Measurements from ENCODE around the gene TTBK1.

DNA sequence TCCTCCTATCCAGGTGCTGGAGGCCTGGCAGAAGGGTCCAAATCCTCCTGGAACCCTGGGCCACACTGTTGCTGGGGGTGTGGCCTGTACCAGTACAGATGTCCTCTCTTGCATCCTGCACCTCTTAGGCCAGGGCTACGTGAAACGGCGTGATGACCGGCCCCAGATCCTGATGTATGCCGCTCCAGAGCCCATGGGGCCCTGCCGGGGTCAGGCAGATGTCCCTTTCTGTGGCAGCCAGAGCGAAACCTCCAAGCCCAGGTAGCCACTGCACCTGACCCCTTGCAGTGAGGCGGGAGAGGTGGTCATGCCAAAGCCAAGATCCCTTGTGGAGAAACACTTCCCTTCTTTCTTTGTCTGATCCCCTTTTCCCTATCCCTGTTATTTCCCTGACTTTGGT, 28.2 kb upstream of the TTBK1 start:
- TF ChIP-seq, protein P1, sequence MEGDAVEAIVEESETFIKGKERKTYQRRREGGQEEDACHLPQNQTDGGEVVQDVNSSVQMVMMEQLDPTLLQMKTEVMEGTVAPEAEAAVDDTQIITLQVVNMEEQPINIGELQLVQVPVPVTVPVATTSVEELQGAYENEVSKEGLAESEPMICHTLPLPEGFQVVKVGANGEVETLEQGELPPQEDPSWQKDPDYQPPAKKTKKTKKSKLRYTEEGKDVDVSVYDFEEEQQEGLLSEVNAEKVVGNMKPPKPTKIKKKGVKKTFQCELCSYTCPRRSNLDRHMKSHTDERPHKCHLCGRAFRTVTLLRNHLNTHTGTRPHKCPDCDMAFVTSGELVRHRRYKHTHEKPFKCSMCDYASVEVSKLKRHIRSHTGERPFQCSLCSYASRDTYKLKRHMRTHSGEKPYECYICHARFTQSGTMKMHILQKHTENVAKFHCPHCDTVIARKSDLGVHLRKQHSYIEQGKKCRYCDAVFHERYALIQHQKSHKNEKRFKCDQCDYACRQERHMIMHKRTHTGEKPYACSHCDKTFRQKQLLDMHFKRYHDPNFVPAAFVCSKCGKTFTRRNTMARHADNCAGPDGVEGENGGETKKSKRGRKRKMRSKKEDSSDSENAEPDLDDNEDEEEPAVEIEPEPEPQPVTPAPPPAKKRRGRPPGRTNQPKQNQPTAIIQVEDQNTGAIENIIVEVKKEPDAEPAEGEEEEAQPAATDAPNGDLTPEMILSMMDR (IDR thresholded peaks at IDR 0.05), result no peak
- no peak for TF ChIP-seq POLR2A (IDR thresholded peaks at IDR 0.05)
